ENCODE data around the gene PHF23.

PHF23 gene

GRCh38 chr17:7203391-7203790 is 35.9 kb downstream of the PHF23 start:
- no peak for DNase-seq (ENCODE audit: low spot score)

GRCh38 chr17:7196651-7197401 is 42.4 kb downstream of the PHF23 start:
- no peak for DNase-seq (ENCODE audit: low spot score)

GRCh38 chr17:7195971-7196370 is 43.3 kb downstream of the PHF23 start:
- DNase-seq (ENCODE audit: low spot score), result no peak

GRCh38 chr17:7192271-7192937 is 46.9 kb downstream of the PHF23 start:
- DNase-seq (ENCODE audit: low spot score), result no peak

GRCh38 chr17:7191571-7192270 is 47.5 kb downstream of the PHF23 start:
- DNase-seq (ENCODE audit: low spot score), result peak; percentile 82

- DNase-seq (ENCODE audit: low spot score), result no peak
Observed at GRCh38 chr17:7191069-7191468, 48.2 kb downstream of the PHF23 start.

- DNase-seq (ENCODE audit: low spot score), result no peak
Observed at GRCh38 chr17:7190276-7190917, 48.9 kb downstream of the PHF23 start.

- no peak for DNase-seq (ENCODE audit: low spot score)
Observed at GRCh38 chr17:7186241-7186640, 53.0 kb downstream of the PHF23 start.

All from hepatic stellate cell (primary cell).